SK-N-SH treated with all-trans-retinoic acid at 6 μM for 48 hours (cell line): ENCODE results near the gene SCRT2.
"Not testable (repeated sequence)": the region's sequence is repeated elsewhere in the genome, so short reads cannot be mapped to it uniquely, and the experiment has no call there.

Experiments
- ATAC-seq: fragments of 200-7000 bp; cut with Tn5 transposase; 3 replicates; pipeline ENCODE4 v1.9.1; 2020; ENCODE audit warnings: mild to moderate bottlenecking, moderate library complexity
- ARNTL ChIP-seq: fragments of 450-650 bp; formaldehyde crosslinking; IDR thresholded peaks from 2 replicates; pipeline ENCODE4 v1.5.0; 2020; ENCODE audit warnings: low read depth, mild to moderate bottlenecking, moderate library complexity, borderline replicate concordance
- BACH2 ChIP-seq: fragments of 250-450 bp; sonication (Bioruptor Pico); IDR thresholded peaks from 2 replicates; pipeline ENCODE4 v1.9.0; 2021; ENCODE audit warnings: mild to moderate bottlenecking, borderline replicate concordance
- CSDC2 ChIP-seq: fragments of 250-450 bp; sonication (Bioruptor Pico); IDR thresholded peaks from 2 replicates; pipeline ENCODE4 v1.5.0; 2020; ENCODE audit warnings: mild to moderate bottlenecking, moderate library complexity
- ESRRG ChIP-seq: fragments of 250-450 bp; sonication (Bioruptor Pico); IDR thresholded peaks from 2 replicates; pipeline ENCODE4 v1.6.1; 2021; ENCODE audit warnings: mild to moderate bottlenecking
- GLIS3 ChIP-seq: fragments of 250-450 bp; sonication (Bioruptor Pico); IDR thresholded peaks from 2 replicates; pipeline ENCODE4 v1.5.0; 2020; ENCODE audit warnings: mild to moderate bottlenecking, moderate library complexity
- ISL1 ChIP-seq: fragments of 250-450 bp; sonication (Bioruptor Pico); IDR thresholded peaks from 2 replicates; pipeline ENCODE4 v2.1.2; 2022; ENCODE audit warnings: mild to moderate bottlenecking, moderate library complexity
- OSR1 ChIP-seq: fragments of 250-450 bp; sonication (Bioruptor Pico); IDR thresholded peaks from 2 replicates; pipeline ENCODE4 v1.8.0; 2022; ENCODE audit warnings: moderate library complexity, mild to moderate bottlenecking, inconsistent platforms
- RARB ChIP-seq: fragments of 250-450 bp; sonication (Bioruptor Pico); IDR thresholded peaks from 2 replicates; pipeline ENCODE4 v1.8.0; 2021; ENCODE audit warnings: mild to moderate bottlenecking, moderate library complexity
- SNAI2 ChIP-seq: fragments of 250-450 bp; sonication (Bioruptor Pico); IDR thresholded peaks from 2 replicates; pipeline ENCODE4 v1.5.0; 2020; ENCODE audit warnings: mild to moderate bottlenecking, moderate library complexity
- TCF4 ChIP-seq: fragments of 250-450 bp; sonication (Bioruptor Pico); IDR thresholded peaks from 2 replicates; pipeline ENCODE4 v1.8.0; 2021; ENCODE audit warnings: mild to moderate bottlenecking, moderate library complexity, borderline replicate concordance
- TOX ChIP-seq: fragments of 250-450 bp; sonication (Bioruptor Pico); IDR thresholded peaks from 2 replicates; pipeline ENCODE4 v1.8.0; 2021; ENCODE audit warnings: mild to moderate bottlenecking, moderate library complexity, borderline replicate concordance
- ZC3H10 ChIP-seq: fragments of 250-450 bp; sonication (Bioruptor Pico); IDR thresholded peaks from 2 replicates; pipeline ENCODE4 v1.5.1; 2021; ENCODE audit warnings: mild to moderate bottlenecking, moderate library complexity
- ZFP3 ChIP-seq: fragments of 250-450 bp; sonication (Bioruptor Pico); IDR thresholded peaks from 2 replicates; pipeline ENCODE4 v1.5.0; 2020; ENCODE audit warnings: mild to moderate bottlenecking, moderate library complexity
- ZFP30 ChIP-seq: fragments of 450-650 bp; formaldehyde crosslinking; IDR thresholded peaks from 2 replicates; pipeline ENCODE4 v1.5.0; 2022; ENCODE audit warnings: mild to moderate bottlenecking, moderate library complexity
- ZNF70 ChIP-seq: fragments of 450-650 bp; formaldehyde crosslinking; IDR thresholded peaks from 2 replicates; pipeline ENCODE4 v1.5.0; 2020; ENCODE audit warnings: mild to moderate bottlenecking, moderate library complexity
- ZNF8 ChIP-seq: fragments of 450-650 bp; formaldehyde crosslinking; IDR thresholded peaks from 2 replicates; pipeline ENCODE4 v1.5.0; 2020; ENCODE audit warnings: mild to moderate bottlenecking, moderate library complexity
- TF ChIP-seq, protein P1 (sequence below): fragments of 250-450 bp; sonication (Bioruptor Pico); IDR thresholded peaks from 2 replicates; pipeline ENCODE4 v1.8.0; 2021; ENCODE audit warnings: low read depth, mild to moderate bottlenecking, moderate library complexity, borderline replicate concordance
- TF ChIP-seq, protein P2 (sequence below): fragments of 250-450 bp; sonication (Bioruptor Pico); IDR thresholded peaks from 2 replicates; pipeline ENCODE4 v1.5.0; 2020; ENCODE audit warnings: mild to moderate bottlenecking, moderate library complexity
- TF ChIP-seq, protein P3 (sequence below): fragments of 250-450 bp; sonication (Bioruptor Pico); IDR thresholded peaks from 2 replicates; pipeline ENCODE4 v1.5.1; 2020; ENCODE audit warnings: low read depth, mild to moderate bottlenecking, moderate library complexity
- TF ChIP-seq, protein P4 (sequence below): fragments of 250-450 bp; sonication (Bioruptor Pico); IDR thresholded peaks from 2 replicates; pipeline ENCODE4 v1.5.1; 2021; ENCODE audit warnings: mild to moderate bottlenecking, moderate library complexity

SCRT2 gene

DNA sequence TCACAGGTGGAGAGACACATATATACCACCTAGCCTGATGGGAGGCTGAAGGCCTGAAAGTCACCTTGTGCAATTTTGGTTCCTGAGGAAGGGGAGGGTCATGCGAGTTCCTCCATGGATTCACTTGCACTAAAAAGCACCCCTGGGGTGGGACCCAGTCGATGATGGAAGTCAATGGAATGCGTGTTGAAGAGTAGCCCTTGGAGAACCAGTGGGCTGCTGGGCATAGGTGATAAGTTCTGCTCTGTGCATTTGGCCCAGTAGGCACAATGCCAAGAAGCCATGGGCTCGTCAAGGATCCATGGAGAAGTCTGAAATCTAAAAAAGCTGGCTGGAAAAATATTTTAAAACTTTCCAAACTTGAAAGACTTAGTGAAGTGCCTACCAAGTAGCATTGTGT lies 18.9 kb upstream of the SCRT2 start:
- no peak for ATAC-seq
- TF ChIP-seq, protein P1, sequence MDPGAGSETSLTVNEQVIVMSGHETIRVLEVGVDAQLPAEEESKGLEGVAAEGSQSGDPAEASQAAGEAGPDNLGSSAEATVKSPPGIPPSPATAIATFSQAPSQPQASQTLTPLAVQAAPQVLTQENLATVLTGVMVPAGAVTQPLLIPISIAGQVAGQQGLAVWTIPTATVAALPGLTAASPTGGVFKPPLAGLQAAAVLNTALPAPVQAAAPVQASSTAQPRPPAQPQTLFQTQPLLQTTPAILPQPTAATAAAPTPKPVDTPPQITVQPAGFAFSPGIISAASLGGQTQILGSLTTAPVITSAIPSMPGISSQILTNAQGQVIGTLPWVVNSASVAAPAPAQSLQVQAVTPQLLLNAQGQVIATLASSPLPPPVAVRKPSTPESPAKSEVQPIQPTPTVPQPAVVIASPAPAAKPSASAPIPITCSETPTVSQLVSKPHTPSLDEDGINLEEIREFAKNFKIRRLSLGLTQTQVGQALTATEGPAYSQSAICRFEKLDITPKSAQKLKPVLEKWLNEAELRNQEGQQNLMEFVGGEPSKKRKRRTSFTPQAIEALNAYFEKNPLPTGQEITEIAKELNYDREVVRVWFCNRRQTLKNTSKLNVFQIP (CRISPR knock-in tag): no peak
- TF ChIP-seq BACH2: no peak
- TF ChIP-seq, protein P2, sequence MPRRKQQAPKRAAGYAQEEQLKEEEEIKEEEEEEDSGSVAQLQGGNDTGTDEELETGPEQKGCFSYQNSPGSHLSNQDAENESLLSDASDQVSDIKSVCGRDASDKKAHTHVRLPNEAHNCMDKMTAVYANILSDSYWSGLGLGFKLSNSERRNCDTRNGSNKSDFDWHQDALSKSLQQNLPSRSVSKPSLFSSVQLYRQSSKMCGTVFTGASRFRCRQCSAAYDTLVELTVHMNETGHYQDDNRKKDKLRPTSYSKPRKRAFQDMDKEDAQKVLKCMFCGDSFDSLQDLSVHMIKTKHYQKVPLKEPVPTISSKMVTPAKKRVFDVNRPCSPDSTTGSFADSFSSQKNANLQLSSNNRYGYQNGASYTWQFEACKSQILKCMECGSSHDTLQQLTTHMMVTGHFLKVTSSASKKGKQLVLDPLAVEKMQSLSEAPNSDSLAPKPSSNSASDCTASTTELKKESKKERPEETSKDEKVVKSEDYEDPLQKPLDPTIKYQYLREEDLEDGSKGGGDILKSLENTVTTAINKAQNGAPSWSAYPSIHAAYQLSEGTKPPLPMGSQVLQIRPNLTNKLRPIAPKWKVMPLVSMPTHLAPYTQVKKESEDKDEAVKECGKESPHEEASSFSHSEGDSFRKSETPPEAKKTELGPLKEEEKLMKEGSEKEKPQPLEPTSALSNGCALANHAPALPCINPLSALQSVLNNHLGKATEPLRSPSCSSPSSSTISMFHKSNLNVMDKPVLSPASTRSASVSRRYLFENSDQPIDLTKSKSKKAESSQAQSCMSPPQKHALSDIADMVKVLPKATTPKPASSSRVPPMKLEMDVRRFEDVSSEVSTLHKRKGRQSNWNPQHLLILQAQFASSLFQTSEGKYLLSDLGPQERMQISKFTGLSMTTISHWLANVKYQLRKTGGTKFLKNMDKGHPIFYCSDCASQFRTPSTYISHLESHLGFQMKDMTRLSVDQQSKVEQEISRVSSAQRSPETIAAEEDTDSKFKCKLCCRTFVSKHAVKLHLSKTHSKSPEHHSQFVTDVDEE: no peak

DNA sequence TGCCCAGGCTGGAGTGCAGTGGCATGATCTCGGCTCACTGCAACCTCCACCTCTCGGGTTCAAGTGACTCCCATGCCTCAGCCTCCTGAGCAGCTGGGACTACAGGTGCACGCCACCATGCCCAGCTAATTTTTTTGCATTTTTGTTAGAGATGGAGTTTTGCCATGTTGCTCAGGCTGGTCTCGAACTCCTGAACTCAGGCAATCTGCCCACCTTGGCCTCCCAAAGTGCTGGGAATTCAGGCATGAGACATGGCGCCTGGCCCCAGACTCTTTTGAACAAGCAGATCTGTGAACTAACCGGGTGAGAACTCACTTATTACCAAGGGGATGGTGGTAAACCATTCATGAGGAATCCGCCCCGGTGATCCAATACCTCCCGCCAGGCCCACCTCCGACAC lies 18.2 kb upstream of the SCRT2 start:
- not testable (repeated sequence) for ATAC-seq

DNA sequence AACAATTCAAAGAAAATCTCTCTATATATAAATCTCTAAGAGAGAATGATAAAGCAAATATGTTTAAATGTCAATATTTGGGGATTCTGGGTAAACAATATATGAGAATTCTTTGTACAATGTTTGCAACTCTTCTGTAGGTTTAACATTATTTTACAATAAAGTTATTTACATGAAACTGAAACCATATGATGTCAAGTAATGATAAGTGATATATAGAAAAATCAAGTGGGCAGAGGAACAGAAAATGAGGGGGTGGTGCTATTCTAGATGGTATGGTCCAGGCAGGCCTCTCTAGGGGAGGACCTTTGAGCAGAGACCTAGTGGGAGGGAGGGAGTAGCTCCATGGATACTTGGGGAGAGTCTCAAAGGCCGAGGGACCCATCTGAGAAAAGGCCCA lies 16.4 kb upstream of the SCRT2 start:
- no peak for ATAC-seq

DNA sequence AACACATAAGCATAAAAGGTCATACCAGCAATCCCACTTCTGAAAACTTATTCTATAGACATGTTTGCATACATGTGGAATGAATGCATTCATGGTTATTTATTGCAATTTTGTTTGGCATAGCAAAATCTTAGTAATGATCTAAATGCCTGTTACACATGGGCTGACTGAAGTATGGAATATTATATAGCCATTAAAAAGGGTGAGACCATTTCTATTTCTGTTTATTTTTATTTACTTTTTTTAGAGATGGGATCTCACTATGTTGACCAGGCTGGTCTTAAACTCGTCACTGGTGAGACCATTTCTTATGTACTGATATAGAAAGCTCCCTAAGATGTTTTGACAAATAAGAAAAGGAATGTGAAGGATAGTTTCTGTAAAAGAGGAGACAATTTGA lies 14.3 kb upstream of the SCRT2 start:
- no peak for ATAC-seq
- TF ChIP-seq TOX (CRISPR knock-in tag): no peak
- no peak for TF ChIP-seq CSDC2
- TF ChIP-seq, protein P3, sequence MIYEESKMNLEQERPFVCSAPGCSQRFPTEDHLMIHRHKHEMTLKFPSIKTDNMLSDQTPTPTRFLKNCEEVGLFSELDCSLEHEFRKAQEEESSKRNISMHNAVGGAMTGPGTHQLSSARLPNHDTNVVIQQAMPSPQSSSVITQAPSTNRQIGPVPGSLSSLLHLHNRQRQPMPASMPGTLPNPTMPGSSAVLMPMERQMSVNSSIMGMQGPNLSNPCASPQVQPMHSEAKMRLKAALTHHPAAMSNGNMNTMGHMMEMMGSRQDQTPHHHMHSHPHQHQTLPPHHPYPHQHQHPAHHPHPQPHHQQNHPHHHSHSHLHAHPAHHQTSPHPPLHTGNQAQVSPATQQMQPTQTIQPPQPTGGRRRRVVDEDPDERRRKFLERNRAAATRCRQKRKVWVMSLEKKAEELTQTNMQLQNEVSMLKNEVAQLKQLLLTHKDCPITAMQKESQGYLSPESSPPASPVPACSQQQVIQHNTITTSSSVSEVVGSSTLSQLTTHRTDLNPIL (CRISPR knock-in tag): no peak
- no peak for TF ChIP-seq ZNF70 (CRISPR knock-in tag)
- no peak for TF ChIP-seq ESRRG (CRISPR knock-in tag)
- TF ChIP-seq ISL1: no peak
- no peak for TF ChIP-seq RARB
- no peak for TF ChIP-seq GLIS3 (CRISPR knock-in tag)
- TF ChIP-seq ZFP3 (CRISPR knock-in tag): no peak
- TF ChIP-seq, protein P4, sequence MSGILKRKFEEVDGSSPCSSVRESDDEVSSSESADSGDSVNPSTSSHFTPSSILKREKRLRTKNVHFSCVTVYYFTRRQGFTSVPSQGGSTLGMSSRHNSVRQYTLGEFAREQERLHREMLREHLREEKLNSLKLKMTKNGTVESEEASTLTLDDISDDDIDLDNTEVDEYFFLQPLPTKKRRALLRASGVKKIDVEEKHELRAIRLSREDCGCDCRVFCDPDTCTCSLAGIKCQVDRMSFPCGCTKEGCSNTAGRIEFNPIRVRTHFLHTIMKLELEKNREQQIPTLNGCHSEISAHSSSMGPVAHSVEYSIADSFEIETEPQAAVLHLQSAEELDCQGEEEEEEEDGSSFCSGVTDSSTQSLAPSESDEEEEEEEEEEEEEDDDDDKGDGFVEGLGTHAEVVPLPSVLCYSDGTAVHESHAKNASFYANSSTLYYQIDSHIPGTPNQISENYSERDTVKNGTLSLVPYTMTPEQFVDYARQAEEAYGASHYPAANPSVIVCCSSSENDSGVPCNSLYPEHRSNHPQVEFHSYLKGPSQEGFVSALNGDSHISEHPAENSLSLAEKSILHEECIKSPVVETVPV (CRISPR knock-in tag): no peak
- TF ChIP-seq ARNTL (CRISPR knock-in tag): no peak
- no peak for TF ChIP-seq ZNF8 (CRISPR knock-in tag)
- TF ChIP-seq ZC3H10 (CRISPR knock-in tag): no peak
- TF ChIP-seq ZFP30: no peak
- TF ChIP-seq, protein P2: no peak
- no peak for TF ChIP-seq SNAI2 (CRISPR knock-in tag)
- TF ChIP-seq TCF4 (CRISPR knock-in tag): no peak
- TF ChIP-seq OSR1 (CRISPR knock-in tag): no peak

More for the DNA sequence above, 16.4 kb upstream of the SCRT2 start:
- TF ChIP-seq ZFP30: no peak
- TF ChIP-seq ZNF70 (CRISPR knock-in tag): no peak
- no peak for TF ChIP-seq SNAI2 (CRISPR knock-in tag)
- no peak for TF ChIP-seq RARB
- no peak for TF ChIP-seq TOX (CRISPR knock-in tag)
- TF ChIP-seq ESRRG (CRISPR knock-in tag): no peak
- TF ChIP-seq TCF4 (CRISPR knock-in tag): no peak
- TF ChIP-seq, protein P1 (CRISPR knock-in tag): no peak
- TF ChIP-seq, all 23 proteins: peak for 0
